Heart left ventricle (tissue), 13 donors: ENCODE measurements around the gene TDP1.

Experiments used
- CTCF ChIP-seq, 12 donors: fragments of 200-600 bp; sonication (generic) in 4 of 12; IDR thresholded peaks; one replicate each; pipeline versions ENCODE4 v1.5.0 to v1.8.0; 2018 to 2022; ENCODE audit warnings: antibody characterized with exemption in 12 of 12, mild to moderate bottlenecking in 5 of 12
- POLR2A ChIP-seq, 2 donors: fragments of 450-650 bp; IDR thresholded peaks; one replicate each; pipeline ENCODE4 v1.6.1; 2017; ENCODE audit warnings: antibody characterized with exemption in 2 of 2, mild to moderate bottlenecking in 2 of 2, moderate library complexity in 2 of 2
- donor health status: ischemic (EF 13 %, LVEDD 7.1; RV severe dilation, severe dysfunction).
- donor health status: DM: no; HTN: yes; CAD: no.
- donor health status: DM: no; HTN: no; CAD: no.
- donor health status: ischemic (EF 25% LVEDD 6.9; RV normal size, moderate dysfunction).
- donor health status: ischemic (EF 25% LVEDD 5.7; RV mildly dilated, moderate dysfunction).
- donor health status: ischemic (EF 35%, LVEDD 5.7; RV mildly dilated, moderate dysfunction).
- donor health status: nonischemic (EF 11% LVEDD 7.7; RV severe dilation, severe dysfunction).
- donor health status: DM: yes; HTN: yes; CAD: no.
- donor health status: PGD.
- donor health status: ischemic (EF 29% LVEDD 5.4; RV normal size, mild dysfunction).
- donor health status: nonischemic (EF 23%, LVEDD 6.1; RV moderate dilation, normal function).

- TF ChIP-seq CTCF (IDR thresholded peaks at IDR 0.05) (no peak), POLR2A (IDR thresholded peaks at IDR 0.05) (no peak)
Observed at GRCh38 chr14:89957791-89958190, 2.1 kb downstream of the TDP1 start.
